Hematopoietic multipotent progenitor cell treated with erythropoietin and hydrocortisone succinate and interleukin-3 and kit ligand, for 8 days (in vitro differentiated cells): ENCODE data around the gene RPUSD4.

Source experiments
- DNase-seq: peaks from one replicate; pipeline ENCODE4 v3.0.0-alpha.2; 2015

RPUSD4 gene

GRCh38 chr11:126212089-126212660 lies 725 bp upstream of the RPUSD4 start:
- no peak for DNase-seq

- no peak for DNase-seq
Observed at GRCh38 chr11:126210871-126211235, 597 bp downstream of the RPUSD4 start.

- DNase-seq = peak; percentile 58
Observed at GRCh38 chr11:126207896-126208295, 3.6 kb downstream of the RPUSD4 start.

GRCh38 chr11:126205359-126205758 lies 6.1 kb downstream of the RPUSD4 start:
- no peak for DNase-seq

- DNase-seq = no peak
Observed at GRCh38 chr11:126202646-126203359, 8.6 kb downstream of the RPUSD4 start.

- no peak for DNase-seq
Observed at GRCh38 chr11:126198648-126199047, 12.8 kb downstream of the RPUSD4 start.

- DNase-seq = no peak
Observed at GRCh38 chr11:126197277-126197939, 14.0 kb downstream of the RPUSD4 start.

GRCh38 chr11:126195119-126195518 lies 16.3 kb downstream of the RPUSD4 start:
- DNase-seq = no peak

GRCh38 chr11:126194121-126194543 lies 17.3 kb downstream of the RPUSD4 start:
- peak; percentile 54 for DNase-seq

- DNase-seq = no peak
Observed at GRCh38 chr11:126193038-126193478, 18.4 kb downstream of the RPUSD4 start.

- no peak for DNase-seq
Observed at GRCh38 chr11:126192361-126192760, 19.1 kb downstream of the RPUSD4 start.

- no peak for DNase-seq
Observed at GRCh38 chr11:126191379-126192073, 19.9 kb downstream of the RPUSD4 start.

- DNase-seq = no peak
Observed at GRCh38 chr11:126190792-126191191, 20.7 kb downstream of the RPUSD4 start.

- DNase-seq = no peak
Observed at GRCh38 chr11:126189109-126189929, 22.1 kb downstream of the RPUSD4 start.

GRCh38 chr11:126188332-126189108 lies 22.9 kb downstream of the RPUSD4 start:
- DNase-seq = no peak

GRCh38 chr11:126186708-126187529 lies 24.5 kb downstream of the RPUSD4 start:
- no peak for DNase-seq

- no peak for DNase-seq
Observed at GRCh38 chr11:126186025-126186698, 25.3 kb downstream of the RPUSD4 start.

GRCh38 chr11:126185259-126186024 lies 26.0 kb downstream of the RPUSD4 start:
- DNase-seq = no peak

GRCh38 chr11:126182787-126183445 lies 28.5 kb downstream of the RPUSD4 start:
- DNase-seq = no peak
